HEK293 (cell line): ENCODE measurements around the gene TES.
A peak's percentile ranks its signal among the peaks of the same experiment; 100 is the strongest.

Source experiments
- CTCF ChIA-PET: fragments of 350-600 bp; formaldehyde crosslinking; extraction: SDS; loops from one replicate; lab custom pipeline; 2021; ENCODE audit warnings: antibody characterized with exemption; lab: Yijun Ruan, JAX
- POLR2A ChIA-PET: fragments of 300-600 bp; formaldehyde crosslinking; extraction: SDS; loops from one replicate; lab custom pipeline; 2020; ENCODE audit warnings: antibody characterized with exemption, inconsistent platforms; lab: Yijun Ruan, JAX
- H3K27ac ChIP-seq: fragments of 200-500 bp; sonication (Bioruptor generic); 2 replicates; pipeline ENCODE4 v1.5.1; 2014; ENCODE audit warnings: low read depth, low read length, control low read depth, inconsistent platforms; ENCODE audit errors: extremely low read depth
- H3K36me3 ChIP-seq, 2 experiments: fragments of 200-500 bp in 1 of 2; sonication (Bioruptor generic) in 1 of 2; 1 replicate in 1 of 2; 2 replicates in 1 of 2; pipeline ENCODE4 v1.5.1; 2014 to 2017; ENCODE audit warnings: inconsistent platforms in 2 of 2, low read length in 2 of 2; ENCODE audit not compliant: control insufficient read depth in 2 of 2, insufficient read depth in 1 of 2
- H3K4me1 ChIP-seq: fragments of 200-500 bp; sonication (Bioruptor generic); 2 replicates; pipeline ENCODE4 v1.5.1; 2014; ENCODE audit warnings: mild to moderate bottlenecking, low read length, inconsistent platforms; ENCODE audit not compliant: control insufficient read depth, insufficient read depth
- H3K4me3 ChIP-seq: 2 replicates; pipeline ENCODE4 v1.5.1; 2011; ENCODE audit warnings: low read depth, mild to moderate bottlenecking, control low read depth, low read length, moderate library complexity
- H3K9me3 ChIP-seq: fragments of 200-500 bp; sonication (Bioruptor generic); 2 replicates; pipeline ENCODE4 v1.5.1; 2014; ENCODE audit warnings: low read depth, low read length, inconsistent platforms; ENCODE audit not compliant: control insufficient read depth, insufficient read depth
- FEZF1 ChIP-seq: fragments of 450-650 bp; formaldehyde crosslinking; IDR thresholded peaks from 2 replicates; pipeline ENCODE4 v1.5.1; 2016; ENCODE audit warnings: missing biosample characterization, missing genetic modification characterization
- GFI1B ChIP-seq: fragments of 450-650 bp; formaldehyde crosslinking; IDR thresholded peaks from 2 replicates; pipeline ENCODE4 v1.5.1; 2016; ENCODE audit warnings: missing biosample characterization, missing genetic modification characterization
- PRDM6 ChIP-seq: fragments of 450-650 bp; formaldehyde crosslinking; IDR thresholded peaks from 2 replicates; pipeline ENCODE4 v1.5.1; 2017; ENCODE audit warnings: missing biosample characterization, missing genetic modification characterization
- SCRT2 ChIP-seq: fragments of 450-650 bp; formaldehyde crosslinking; IDR thresholded peaks from 2 replicates; pipeline ENCODE4 v1.5.1; 2016; ENCODE audit warnings: missing biosample characterization, missing genetic modification characterization
- SP2 ChIP-seq: fragments of 450-650 bp; formaldehyde crosslinking; IDR thresholded peaks from 2 replicates; pipeline ENCODE4 v1.5.1; 2016; ENCODE audit warnings: missing biosample characterization, missing genetic modification characterization
- SP7 ChIP-seq: fragments of 450-650 bp; formaldehyde crosslinking; IDR thresholded peaks from 2 replicates; pipeline ENCODE4 v1.5.1; 2016; ENCODE audit warnings: missing biosample characterization, missing genetic modification characterization
- WT1 ChIP-seq: fragments of 450-650 bp; formaldehyde crosslinking; IDR thresholded peaks from 2 replicates; pipeline ENCODE4 v1.5.1; 2016; ENCODE audit warnings: missing biosample characterization, missing genetic modification characterization
- YY2 ChIP-seq: fragments of 450-650 bp; formaldehyde crosslinking; IDR thresholded peaks from 2 replicates; pipeline ENCODE4 v1.5.1; 2016; ENCODE audit warnings: missing biosample characterization, missing genetic modification characterization
- ZEB2 ChIP-seq: fragments of 450-650 bp; formaldehyde crosslinking; IDR thresholded peaks from 2 replicates; pipeline ENCODE4 v1.5.1; 2016; ENCODE audit warnings: missing biosample characterization, missing genetic modification characterization
- ZNF174 ChIP-seq: fragments of 450-650 bp; formaldehyde crosslinking; IDR thresholded peaks from 2 replicates; pipeline ENCODE4 v1.5.0; 2017; ENCODE audit warnings: missing biosample characterization, mild to moderate bottlenecking, missing genetic modification characterization
- ZNF184 ChIP-seq: fragments of 450-650 bp; IDR thresholded peaks from 2 replicates; pipeline ENCODE4 v1.5.1; 2018; ENCODE audit warnings: missing biosample characterization, mild to moderate bottlenecking, missing genetic modification characterization
- ZNF223 ChIP-seq: fragments of 450-650 bp; formaldehyde crosslinking; IDR thresholded peaks from 2 replicates; pipeline ENCODE4 v1.5.1; 2016; ENCODE audit warnings: missing biosample characterization, missing genetic modification characterization
- ZNF23 ChIP-seq: fragments of 450-650 bp; formaldehyde crosslinking; IDR thresholded peaks from 2 replicates; pipeline ENCODE4 v1.5.1; 2016; ENCODE audit warnings: missing biosample characterization, missing genetic modification characterization, borderline replicate concordance
- ZNF274 ChIP-seq, 2 experiments: fragments of 200-500 bp in 1 of 2; fragments of 450-650 bp in 1 of 2; sonication (Bioruptor generic) in 1 of 2; formaldehyde crosslinking in 1 of 2; IDR thresholded peaks; 2 replicates each; pipeline versions ENCODE4 v1.5.1 to v1.6.1; 2014 to 2016; ENCODE audit warnings: borderline replicate concordance in 1 of 2, inconsistent platforms in 1 of 2, low read length in 1 of 2, missing biosample characterization in 1 of 2, missing genetic modification characterization in 1 of 2
- ZNF501 ChIP-seq: fragments of 450-650 bp; formaldehyde crosslinking; IDR thresholded peaks from 2 replicates; pipeline ENCODE4 v1.5.1; 2016; ENCODE audit warnings: missing biosample characterization, missing genetic modification characterization
- ZNF513 ChIP-seq: fragments of 450-650 bp; IDR thresholded peaks from 2 replicates; pipeline ENCODE4 v1.5.1; 2018; ENCODE audit warnings: missing biosample characterization, missing genetic modification characterization
- ZNF600 ChIP-seq: fragments of 450-650 bp; formaldehyde crosslinking; IDR thresholded peaks from 2 replicates; pipeline ENCODE4 v1.5.1; 2016; ENCODE audit warnings: missing biosample characterization, missing genetic modification characterization
- ZSCAN16 ChIP-seq: fragments of 450-650 bp; formaldehyde crosslinking; IDR thresholded peaks from 2 replicates; pipeline ENCODE4 v1.5.1; 2016; ENCODE audit warnings: missing biosample characterization, missing genetic modification characterization
- ZSCAN30 ChIP-seq: fragments of 450-650 bp; IDR thresholded peaks from 2 replicates; pipeline ENCODE4 v1.5.1; 2018; ENCODE audit warnings: missing biosample characterization, mild to moderate bottlenecking, missing genetic modification characterization, moderate library complexity
- ZXDB ChIP-seq: fragments of 450-650 bp; formaldehyde crosslinking; IDR thresholded peaks from 2 replicates; pipeline ENCODE4 v1.5.1; 2016; ENCODE audit warnings: missing biosample characterization, missing genetic modification characterization
- TF ChIP-seq, protein P1 (sequence below): fragments of 450-650 bp; formaldehyde crosslinking; IDR thresholded peaks from 2 replicates; pipeline ENCODE4 v1.5.1; 2016; ENCODE audit warnings: missing biosample characterization, missing genetic modification characterization
- TF ChIP-seq, protein P2 (sequence below): fragments of 450-650 bp; formaldehyde crosslinking; IDR thresholded peaks from 2 replicates; pipeline ENCODE4 v1.5.1; 2016; ENCODE audit warnings: missing biosample characterization, missing genetic modification characterization
- TF ChIP-seq, protein P3 (sequence below): fragments of 450-650 bp; formaldehyde crosslinking; IDR thresholded peaks from 2 replicates; pipeline ENCODE4 v1.5.1; 2016; ENCODE audit warnings: missing biosample characterization, missing genetic modification characterization

TES gene

DNA sequence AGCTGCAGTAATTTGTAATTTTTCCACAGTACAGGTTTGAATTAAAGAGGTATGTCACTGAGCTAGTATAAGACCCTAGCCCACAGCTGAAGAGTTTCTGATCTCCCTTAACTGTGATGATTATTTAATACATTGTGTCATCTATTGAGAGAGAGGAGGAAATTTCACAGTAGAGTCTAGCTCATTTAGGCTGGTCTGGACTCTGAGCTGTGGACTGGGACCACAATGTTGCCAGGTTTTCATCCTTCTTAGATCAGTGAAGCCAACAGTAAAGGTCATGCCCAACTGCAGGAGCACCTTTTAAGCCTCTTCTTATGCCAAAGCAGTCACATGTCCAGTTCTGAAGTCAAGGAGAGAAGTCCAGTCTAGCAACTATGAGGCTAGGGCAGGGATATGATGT is 8.9 kb downstream of the TES start:
- TF ChIP-seq ZNF223: no peak
- peak; percentile 35; the same call in 1 of the 2 replicates for TF ChIP-seq ZNF600
- TF ChIP-seq, protein P1, sequence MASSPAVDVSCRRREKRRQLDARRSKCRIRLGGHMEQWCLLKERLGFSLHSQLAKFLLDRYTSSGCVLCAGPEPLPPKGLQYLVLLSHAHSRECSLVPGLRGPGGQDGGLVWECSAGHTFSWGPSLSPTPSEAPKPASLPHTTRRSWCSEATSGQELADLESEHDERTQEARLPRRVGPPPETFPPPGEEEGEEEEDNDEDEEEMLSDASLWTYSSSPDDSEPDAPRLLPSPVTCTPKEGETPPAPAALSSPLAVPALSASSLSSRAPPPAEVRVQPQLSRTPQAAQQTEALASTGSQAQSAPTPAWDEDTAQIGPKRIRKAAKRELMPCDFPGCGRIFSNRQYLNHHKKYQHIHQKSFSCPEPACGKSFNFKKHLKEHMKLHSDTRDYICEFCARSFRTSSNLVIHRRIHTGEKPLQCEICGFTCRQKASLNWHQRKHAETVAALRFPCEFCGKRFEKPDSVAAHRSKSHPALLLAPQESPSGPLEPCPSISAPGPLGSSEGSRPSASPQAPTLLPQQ (tag by site-specific recombination): peak; percentile 34; the same call in 1 of the 2 replicates
- TF ChIP-seq ZNF274 (IDR thresholded peaks at IDR 0.05; ENCODE audit: low read length): no peak
- TF ChIP-seq ZNF274 (tag by site-specific recombination; IDR thresholded peaks at IDR 0.05; ENCODE audit: borderline replicate concordance): no peak
- no peak for TF ChIP-seq SCRT2 (tag by site-specific recombination)
- Histone ChIP-seq H3K27ac (peak overlapping the region; percentile 67), H3K4me1 (peaks cover 43% of the 10 kb centered on the region), H3K36me3 (no peaks in the 10 kb centered on the region), H3K4me3 (no peak overlapping the region), H3K9me3 (no peaks in the 10 kb centered on the region)
- ChIA-PET CTCF (interaction anchor here (1.9 to 2.4 kb wide), 2 partner anchors 17 to 39 kb away, joined by 5 to 8 read pairs; no protein-coding TSS in a partner anchor), POLR2A (interaction anchor here (0.9 to 1.0 kb wide), 2 partner anchors 8 to 18 kb away, joined by 3 to 10 read pairs; partner anchors contain the start of gene TES)

- TF ChIP-seq ZNF184 (tag by site-specific recombination) (no peak), PRDM6 (tag by site-specific recombination) (0 out of 2 replicates have a peak, but pooled peaks have one; percentile 36)
- Histone ChIP-seq H3K27ac (peak overlapping the region; percentile 67; the same call in 1 of the 2 replicates), H3K4me3 (no peak overlapping the region), H3K36me3 (no peaks in the 10 kb centered on the region), H3K4me1 (peaks cover 45% of the 10 kb centered on the region), H3K9me3 (no peaks in the 10 kb centered on the region)
- ChIA-PET CTCF (interaction anchor here (0.7 to 2.4 kb wide), 3 partner anchors 17 to 588 kb away, joined by 3 to 8 read pairs (median 5); no protein-coding TSS in a partner anchor), POLR2A (interaction anchor here (0.9 to 1.0 kb wide), 2 partner anchors 9 to 19 kb away, joined by 3 to 10 read pairs; partner anchors contain the start of gene TES)
These were observed 9.5 kb downstream of the TES start for GRCh38 chr7:116219834-116220233.

GRCh38 chr7:116222501-116222900 is 12.2 kb downstream of the TES start:
- Histone ChIP-seq H3K4me1 (peaks cover 51% of the 10 kb centered on the region), H3K9me3 (no peaks in the 10 kb centered on the region), H3K36me3 (no peaks in the 10 kb centered on the region), H3K27ac (peak overlapping the region; percentile 37; the same call in 1 of the 2 replicates), H3K4me3 (no peak overlapping the region)
- ChIA-PET CTCF (interaction anchor here (0.7 to 1.2 kb wide), 5 partner anchors 11 to 42 kb away, joined by 3 to 4 read pairs (median 3); no protein-coding TSS in a partner anchor), POLR2A (interaction anchor here (0.6 kb wide), 1 partner anchor 65 kb away, joined by 3 read pairs; no protein-coding TSS in a partner anchor)
- TF ChIP-seq SP2 (no peak), WT1 (tag by site-specific recombination) (no peak), SP7 (tag by site-specific recombination) (peak; percentile 97), ZNF600 (peak; percentile 58), GFI1B (tag by site-specific recombination) (no peak), YY2 (tag by site-specific recombination) (no peak), FEZF1 (0 out of 2 replicates have a peak, but pooled peaks have one; percentile 11), ZEB2 (tag by site-specific recombination) (0 out of 2 replicates have a peak, but pooled peaks have one; percentile 15), ZXDB (tag by site-specific recombination) (0 out of 2 replicates have a peak, but pooled peaks have one; percentile 17), ZNF174 (tag by site-specific recombination) (no peak), ZNF513 (tag by site-specific recombination) (no peak), ZNF23 (tag by site-specific recombination) (no peak), ZNF501 (tag by site-specific recombination) (0 out of 2 replicates have a peak, but pooled peaks have one; percentile 33), ZSCAN30 (tag by site-specific recombination) (peak; percentile 61; the same call in 1 of the 2 replicates), ZSCAN16 (tag by site-specific recombination) (no peak)
- TF ChIP-seq, protein P2, sequence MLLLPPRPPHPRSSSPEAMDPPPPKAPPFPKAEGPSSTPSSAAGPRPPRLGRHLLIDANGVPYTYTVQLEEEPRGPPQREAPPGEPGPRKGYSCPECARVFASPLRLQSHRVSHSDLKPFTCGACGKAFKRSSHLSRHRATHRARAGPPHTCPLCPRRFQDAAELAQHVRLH (tag by site-specific recombination): 0 out of 2 replicates have a peak, but pooled peaks have one; percentile 47
- TF ChIP-seq, protein P3, sequence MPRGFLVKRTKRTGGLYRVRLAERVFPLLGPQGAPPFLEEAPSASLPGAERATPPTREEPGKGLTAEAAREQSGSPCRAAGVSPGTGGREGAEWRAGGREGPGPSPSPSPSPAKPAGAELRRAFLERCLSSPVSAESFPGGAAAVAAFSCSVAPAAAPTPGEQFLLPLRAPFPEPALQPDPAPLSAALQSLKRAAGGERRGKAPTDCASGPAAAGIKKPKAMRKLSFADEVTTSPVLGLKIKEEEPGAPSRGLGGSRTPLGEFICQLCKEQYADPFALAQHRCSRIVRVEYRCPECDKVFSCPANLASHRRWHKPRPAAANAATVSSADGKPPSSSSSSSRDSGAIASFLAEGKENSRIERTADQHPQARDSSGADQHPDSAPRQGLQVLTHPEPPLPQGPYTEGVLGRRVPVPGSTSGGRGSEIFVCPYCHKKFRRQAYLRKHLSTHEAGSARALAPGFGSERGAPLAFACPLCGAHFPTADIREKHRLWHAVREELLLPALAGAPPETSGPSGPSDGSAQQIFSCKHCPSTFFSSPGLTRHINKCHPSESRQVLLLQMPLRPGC (tag by site-specific recombination): peak; percentile 76; the same call in 1 of the 2 replicates
